ENCODE data around the gene CHAT.

DNA sequence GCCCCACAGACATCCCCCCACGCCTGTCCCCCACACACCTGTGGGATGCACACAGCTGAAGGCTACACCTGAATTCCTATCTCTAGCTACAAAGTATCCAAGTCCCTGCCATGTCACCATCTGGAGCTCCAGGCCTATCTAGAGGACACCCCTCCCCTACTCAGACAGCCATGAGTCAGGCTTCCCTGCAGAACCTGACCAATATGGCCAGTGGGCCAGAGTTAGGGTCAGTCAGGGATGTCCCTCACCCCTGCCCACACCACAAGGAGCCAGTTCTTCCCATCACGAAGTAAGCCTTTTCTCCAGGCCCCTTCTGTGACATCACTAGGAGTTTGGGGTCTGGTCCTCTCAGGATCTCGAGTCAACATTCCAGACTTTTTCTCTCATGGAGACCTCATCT lies 14.3 kb upstream of the CHAT start:
- TF ChIP-seq, protein P1, sequence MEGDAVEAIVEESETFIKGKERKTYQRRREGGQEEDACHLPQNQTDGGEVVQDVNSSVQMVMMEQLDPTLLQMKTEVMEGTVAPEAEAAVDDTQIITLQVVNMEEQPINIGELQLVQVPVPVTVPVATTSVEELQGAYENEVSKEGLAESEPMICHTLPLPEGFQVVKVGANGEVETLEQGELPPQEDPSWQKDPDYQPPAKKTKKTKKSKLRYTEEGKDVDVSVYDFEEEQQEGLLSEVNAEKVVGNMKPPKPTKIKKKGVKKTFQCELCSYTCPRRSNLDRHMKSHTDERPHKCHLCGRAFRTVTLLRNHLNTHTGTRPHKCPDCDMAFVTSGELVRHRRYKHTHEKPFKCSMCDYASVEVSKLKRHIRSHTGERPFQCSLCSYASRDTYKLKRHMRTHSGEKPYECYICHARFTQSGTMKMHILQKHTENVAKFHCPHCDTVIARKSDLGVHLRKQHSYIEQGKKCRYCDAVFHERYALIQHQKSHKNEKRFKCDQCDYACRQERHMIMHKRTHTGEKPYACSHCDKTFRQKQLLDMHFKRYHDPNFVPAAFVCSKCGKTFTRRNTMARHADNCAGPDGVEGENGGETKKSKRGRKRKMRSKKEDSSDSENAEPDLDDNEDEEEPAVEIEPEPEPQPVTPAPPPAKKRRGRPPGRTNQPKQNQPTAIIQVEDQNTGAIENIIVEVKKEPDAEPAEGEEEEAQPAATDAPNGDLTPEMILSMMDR (IDR thresholded peaks at IDR 0.05) = no peak
- no peak for TF ChIP-seq POLR2A (IDR thresholded peaks at IDR 0.05)

Data from right lobe of liver (tissue), 4 donors.